ENCODE measurements around the gene CDK13.
A peak's percentile ranks its signal among the peaks of the same experiment; 100 is the strongest.

CDK13 gene

DNA sequence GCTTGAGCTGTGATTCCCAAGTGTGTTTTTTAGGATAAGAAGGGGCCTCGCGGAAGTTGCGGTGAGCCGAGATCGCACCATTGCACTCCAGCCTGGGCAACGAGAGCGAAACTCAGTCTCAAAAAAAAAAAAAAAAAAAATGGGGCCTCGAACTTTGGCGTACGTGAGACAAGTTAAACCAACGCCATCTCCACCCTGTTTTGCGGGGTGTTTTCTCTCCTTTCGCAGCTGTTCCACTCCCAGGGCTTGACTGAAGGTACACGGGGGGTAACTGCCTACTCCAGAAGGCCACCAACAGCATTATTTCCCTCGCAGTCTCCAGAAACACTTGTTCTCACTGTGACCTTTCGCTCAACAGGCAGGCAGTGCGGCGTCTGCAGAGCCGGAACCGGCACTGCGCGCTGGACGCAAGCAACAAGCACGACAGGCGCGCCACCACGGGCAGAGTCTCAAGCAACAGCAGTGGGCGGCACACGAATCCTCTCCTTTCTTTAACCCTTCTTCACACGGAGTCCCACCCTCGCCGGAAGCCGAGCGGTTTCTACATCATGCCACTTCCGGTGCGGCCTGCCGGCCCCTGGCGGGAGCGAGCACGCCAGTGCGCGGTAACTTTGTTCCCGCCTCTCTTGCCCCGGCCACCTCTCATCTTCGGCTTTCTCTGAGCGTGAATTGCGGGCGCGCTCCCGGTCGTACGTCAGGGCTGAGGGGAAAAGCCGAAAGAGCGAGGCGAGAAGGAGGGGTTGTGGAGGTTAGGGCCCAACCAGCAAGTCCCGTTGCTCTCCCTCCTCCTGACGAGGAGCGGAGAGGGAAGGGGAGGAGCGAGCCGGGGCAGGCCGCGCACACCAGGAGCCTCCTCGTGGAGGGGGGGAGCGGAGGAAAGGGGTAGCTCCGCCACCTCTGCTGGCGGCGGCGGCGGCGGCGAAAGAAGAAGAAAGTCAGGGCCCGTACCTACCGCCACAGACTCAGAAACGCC lies 814 bp upstream of the CDK13 start:
- DNase-seq (ENCODE audit: low read depth in 2 of 2) = peak; percentile 96 to 97

DNA sequence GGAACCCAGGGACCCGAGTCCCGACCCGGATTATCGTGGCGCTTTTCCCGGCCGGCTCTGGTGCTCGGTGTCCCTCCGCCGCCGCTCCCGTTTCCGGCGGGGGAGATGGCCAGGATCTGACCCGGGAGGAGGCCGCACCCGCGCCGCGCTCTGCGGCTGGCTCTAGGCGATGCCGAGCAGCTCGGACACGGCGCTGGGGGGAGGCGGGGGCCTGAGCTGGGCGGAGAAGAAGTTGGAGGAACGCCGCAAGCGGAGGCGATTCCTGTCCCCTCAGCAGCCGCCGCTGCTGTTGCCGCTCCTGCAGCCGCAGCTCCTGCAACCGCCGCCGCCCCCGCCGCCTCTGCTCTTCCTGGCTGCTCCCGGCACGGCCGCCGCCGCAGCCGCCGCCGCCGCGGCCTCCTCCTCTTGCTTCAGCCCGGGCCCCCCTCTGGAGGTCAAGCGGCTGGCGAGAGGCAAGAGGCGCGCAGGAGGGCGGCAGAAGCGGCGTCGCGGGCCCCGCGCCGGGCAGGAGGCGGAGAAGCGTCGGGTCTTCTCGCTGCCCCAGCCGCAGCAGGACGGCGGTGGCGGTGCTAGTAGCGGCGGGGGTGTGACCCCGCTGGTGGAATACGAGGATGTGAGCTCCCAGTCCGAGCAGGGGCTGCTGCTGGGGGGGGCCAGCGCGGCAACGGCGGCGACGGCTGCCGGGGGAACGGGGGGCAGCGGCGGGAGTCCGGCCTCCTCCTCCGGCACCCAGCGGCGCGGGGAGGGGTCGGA lies 593 bp downstream of the CDK13 start:
- DNase-seq (ENCODE audit: low read depth in 2 of 2) = peak; percentile 5 to 32

- peak; percentile 41 for DNase-seq (ENCODE audit: low read depth in 2 of 2)
These were observed 1.5 kb downstream of the CDK13 start for GRCh38 chr7:39951226-39952194.

- no peak for DNase-seq (ENCODE audit: low read depth in 2 of 2)
These were observed 2.3 kb downstream of the CDK13 start for GRCh38 chr7:39952374-39952773.

DNA sequence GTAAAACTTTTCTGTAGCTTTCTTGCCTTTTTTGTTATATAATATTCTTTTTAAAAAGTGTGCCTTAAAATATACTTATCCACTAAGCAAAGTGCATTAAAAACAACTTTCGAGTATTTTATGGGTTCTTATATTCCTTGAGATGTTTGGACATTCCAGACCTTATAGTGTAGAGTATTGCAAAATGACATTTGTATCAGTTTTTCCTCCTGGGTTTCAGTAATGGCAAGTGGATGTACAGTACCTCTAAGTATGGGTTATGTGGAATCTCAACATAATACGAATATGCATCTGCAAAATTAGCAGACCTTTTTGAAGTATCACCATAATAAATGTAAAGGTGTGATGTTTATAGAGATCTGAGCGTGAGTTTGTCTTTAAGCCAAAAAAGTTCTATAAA lies 2.7 kb downstream of the CDK13 start:
- DNase-seq (ENCODE audit: low read depth in 2 of 2) = no peak

- no peak for DNase-seq (ENCODE audit: low read depth in 2 of 2)
These were observed 4.6 kb downstream of the CDK13 start for GRCh38 chr7:39954694-39955093.

DNA sequence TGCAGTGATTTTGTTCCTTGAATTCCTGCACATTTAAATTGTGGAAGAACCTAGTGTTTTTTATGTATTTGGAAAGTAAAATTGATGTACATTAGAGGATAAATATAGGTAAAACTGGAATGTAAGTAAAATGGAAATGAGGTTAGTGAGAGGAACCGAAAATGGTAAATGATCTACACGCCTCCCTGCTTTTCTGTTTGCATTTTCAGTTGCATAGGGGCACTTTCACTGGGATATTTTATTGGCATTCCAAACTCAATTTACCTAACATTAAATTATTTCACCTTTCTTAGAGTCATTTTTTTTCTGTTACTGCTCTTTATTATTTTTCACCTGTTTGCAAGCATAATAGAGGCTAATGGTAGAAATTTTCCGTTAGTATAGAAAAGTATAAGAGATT lies 8.0 kb downstream of the CDK13 start:
- no peak for DNase-seq (ENCODE audit: low read depth in 2 of 2)

GRCh38 chr7:39967406-39968161 lies 17.5 kb downstream of the CDK13 start:
- no peak for DNase-seq (ENCODE audit: low read depth in 2 of 2)

- DNase-seq (ENCODE audit: low read depth in 2 of 2) = no peak
These were observed 19.4 kb downstream of the CDK13 start for GRCh38 chr7:39969431-39969830.

- DNase-seq (ENCODE audit: low read depth in 2 of 2) = no peak
These were observed 21.9 kb downstream of the CDK13 start for GRCh38 chr7:39971924-39972323.

DNA sequence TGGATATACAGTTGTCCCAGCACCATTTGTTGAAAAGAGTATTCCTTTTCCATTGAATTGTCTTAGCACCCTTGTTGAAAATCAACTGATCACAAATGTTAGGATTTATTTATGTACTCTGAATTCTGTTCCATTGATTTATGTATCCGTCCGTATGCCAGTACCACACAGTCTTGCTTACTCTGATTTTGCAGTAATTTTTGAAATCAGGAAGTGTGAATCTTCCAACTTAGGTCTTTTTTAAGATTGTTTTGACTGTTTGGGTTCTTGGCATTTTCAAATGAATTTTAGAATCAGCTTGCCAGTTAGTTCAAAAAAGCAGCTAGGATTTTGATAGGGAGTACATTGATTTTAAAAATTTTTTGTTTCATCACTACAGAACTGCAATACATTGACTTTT lies 23.7 kb downstream of the CDK13 start:
- no peak for DNase-seq (ENCODE audit: low read depth in 2 of 2)

- DNase-seq (ENCODE audit: low read depth in 2 of 2) = no peak
These were observed 28.3 kb downstream of the CDK13 start for GRCh38 chr7:39978230-39978934.

DNA sequence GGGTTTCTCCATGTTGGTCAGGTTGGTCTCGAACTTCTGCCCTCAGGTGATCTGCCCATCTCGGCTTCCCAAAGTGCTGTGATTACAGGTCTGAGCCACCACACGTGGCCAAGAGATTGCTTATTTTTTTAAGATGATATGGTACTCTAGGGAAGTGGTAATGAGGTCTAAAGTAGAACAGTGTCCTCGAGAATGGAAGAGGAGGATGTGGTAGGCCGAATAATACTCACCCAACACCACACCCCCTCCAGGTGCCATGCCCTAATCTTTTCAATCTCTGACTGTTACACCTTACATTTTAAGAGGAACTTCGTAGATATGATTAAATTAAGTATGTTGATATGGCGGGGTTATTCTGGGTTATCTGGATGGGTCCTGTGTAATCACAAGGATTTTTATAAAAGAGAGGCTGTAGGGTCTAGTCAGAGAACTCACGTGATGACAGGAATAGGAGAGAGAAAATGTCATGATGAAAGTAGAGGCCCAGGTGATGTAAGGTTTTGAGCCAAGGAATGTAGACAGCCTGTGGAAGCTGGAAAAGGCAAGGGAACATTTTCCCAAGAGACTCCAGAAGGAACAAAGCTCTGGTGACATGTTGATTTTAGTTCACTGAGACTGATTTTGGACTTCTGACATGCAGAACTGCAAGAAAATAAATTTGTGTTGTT lies 29.5 kb downstream of the CDK13 start:
- no peak for DNase-seq (ENCODE audit: low read depth in 2 of 2)

GRCh38 chr7:39985398-39985918 lies 35.4 kb downstream of the CDK13 start:
- no peak for DNase-seq (ENCODE audit: low read depth in 2 of 2)

DNA sequence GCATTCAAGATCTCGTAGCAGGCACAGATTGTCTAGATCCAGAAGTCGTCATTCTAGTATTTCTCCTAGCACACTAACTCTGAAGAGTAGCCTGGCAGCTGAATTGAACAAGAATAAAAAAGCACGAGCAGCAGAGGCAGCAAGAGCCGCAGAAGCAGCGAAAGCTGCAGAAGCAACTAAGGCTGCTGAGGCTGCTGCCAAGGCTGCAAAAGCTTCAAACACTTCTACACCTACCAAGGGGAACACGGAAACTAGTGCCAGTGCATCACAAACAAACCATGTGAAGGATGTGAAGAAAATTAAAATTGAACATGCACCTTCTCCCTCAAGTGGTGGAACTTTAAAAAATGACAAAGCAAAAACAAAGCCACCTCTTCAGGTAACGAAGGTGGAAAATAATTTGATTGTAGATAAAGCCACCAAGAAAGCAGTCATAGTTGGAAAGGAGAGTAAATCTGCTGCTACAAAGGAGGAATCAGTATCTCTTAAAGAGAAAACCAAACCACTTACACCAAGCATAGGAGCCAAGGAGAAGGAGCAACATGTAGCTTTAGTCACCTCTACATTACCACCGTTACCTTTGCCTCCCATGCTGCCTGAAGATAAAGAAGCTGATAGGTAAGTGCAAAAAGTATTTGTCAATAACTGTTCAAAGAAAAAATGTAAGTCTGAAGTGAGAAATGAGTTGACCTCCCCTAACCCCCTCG lies 37.7 kb downstream of the CDK13 start:
- no peak for DNase-seq (ENCODE audit: low read depth in 2 of 2)

GRCh38 chr7:40000734-40001315 lies 50.8 kb downstream of the CDK13 start:
- DNase-seq (ENCODE audit: low read depth in 2 of 2) = no peak

GRCh38 chr7:40001649-40002048 lies 51.6 kb downstream of the CDK13 start:
- no peak for DNase-seq (ENCODE audit: low read depth in 2 of 2)

DNA sequence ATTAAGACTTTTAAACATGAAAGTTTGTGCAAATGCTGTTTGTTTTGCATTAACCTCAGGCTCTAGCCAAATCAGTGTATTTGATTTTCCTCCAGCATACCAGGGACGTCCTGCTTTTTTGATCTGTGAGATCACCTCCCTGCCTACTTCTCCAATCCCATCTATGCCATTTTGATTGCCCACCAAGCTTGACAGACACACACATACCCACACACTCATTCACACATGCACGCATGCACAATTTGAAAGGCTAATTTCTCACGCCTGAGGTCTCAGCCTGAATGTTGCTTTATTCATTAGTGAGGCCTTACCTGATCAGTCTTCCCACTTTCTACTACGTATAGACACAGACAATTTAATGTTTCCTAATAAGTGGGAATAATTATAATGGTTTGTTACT lies 53.5 kb downstream of the CDK13 start:
- DNase-seq (ENCODE audit: low read depth in 2 of 2) = no peak
